HL-60 (cell line): ENCODE measurements around the gene TTN.

Source experiments
- DNase-seq, 2 experiments: peaks; one replicate each; pipeline ENCODE4 v3.0.0-alpha.2; 2010 to 2020; ENCODE audit warnings: low read depth in 1 of 2, low spot score in 1 of 2
- H3K27ac ChIP-seq: fragments of 250-450 bp; sonication (Bioruptor Pico); replicated peaks from 2 replicates; pipeline ENCODE4 v1.5.1; 2020; ENCODE audit warnings: mild to moderate bottlenecking, moderate library complexity
- H3K27me3 ChIP-seq: fragments of 250-450 bp; sonication (Bioruptor Pico); 2 replicates; pipeline ENCODE4 v1.5.1; 2021; ENCODE audit warnings: mild to moderate bottlenecking, moderate library complexity; ENCODE audit not compliant: insufficient read depth, poor library complexity, severe bottlenecking
- H3K4me3 ChIP-seq: replicated peaks from 2 replicates; pipeline ENCODE4 v1.5.1; 2011; ENCODE audit warnings: mild to moderate bottlenecking, control low read depth, low read length; ENCODE audit not compliant: insufficient read depth
- CTCF ChIP-seq: IDR thresholded peaks from one replicate; pipeline ENCODE4 v1.5.1; 2011; ENCODE audit warnings: low read length, control low read depth, inconsistent platforms; ENCODE audit not compliant: insufficient read depth
- GABPA ChIP-seq: IDR thresholded peaks from 2 replicates; pipeline ENCODE4 v1.6.1; 2012; ENCODE audit warnings: low read depth
- POLR2AphosphoS5 ChIP-seq: IDR thresholded peaks from 2 replicates; pipeline ENCODE4 v1.6.1; 2012; ENCODE audit warnings: low read depth
- REST ChIP-seq: IDR thresholded peaks from 2 replicates; pipeline ENCODE4 v1.6.1; 2012; ENCODE audit warnings: low read depth; ENCODE audit not compliant: insufficient replicate concordance
- SPI1 ChIP-seq: IDR thresholded peaks from 2 replicates; pipeline ENCODE4 v1.6.1; 2012; ENCODE audit warnings: low read depth, mild to moderate bottlenecking, borderline replicate concordance

Gene TTN

GRCh38 chr2:178478439-178479274 is 328.6 kb downstream of the TTN start, which contains the start of gene FKBP7:
Gene FKBP7, minus strand, starts transcription at chr2:178478600. Its CDS starts 101 bp downstream, at chr2:178478499.
- TF ChIP-seq POLR2AphosphoS5: peak; percentile 79
- no peak for TF ChIP-seq SPI1
- TF ChIP-seq CTCF: peak; percentile 74
- no peak for TF ChIP-seq REST
- no peak for TF ChIP-seq GABPA
- Histone ChIP-seq H3K27ac (peak within 1 kb of the TSS; percentile 80), H3K27me3 (no peaks in the 10 kb centered on the region), H3K4me3 (peak within 1 kb of the TSS; percentile 85)
- DNase-seq: peak; percentile 54 to 86

GRCh38 chr2:178478130-178478438 is 329.1 kb downstream of the TTN start:
- Histone ChIP-seq H3K27ac (peak overlapping the region; percentile 80), H3K27me3 (no peaks in the 10 kb centered on the region), H3K4me3 (peak overlapping the region; percentile 85)
- TF ChIP-seq SPI1 (no peak), CTCF (no peak), GABPA (no peak), POLR2AphosphoS5 (no peak), REST (no peak)
- DNase-seq: peak in 1 of 2 experiments; percentile 14

GRCh38 chr2:178477443-178478129 is 329.6 kb downstream of the TTN start:
- no peaks in the 10 kb centered on the region for H3K27me3 ChIP-seq
- DNase-seq: no peak
- TF ChIP-seq GABPA (no peak), REST (no peak), SPI1 (no peak), CTCF (no peak), POLR2AphosphoS5 (no peak)
- peak overlapping the region; percentile 85 for H3K4me3 ChIP-seq
- peak overlapping the region; percentile 80 for H3K27ac ChIP-seq
